Muscle of leg (tissue), 11 donors: ENCODE data around the gene KLHL17. TPM values are rescaled to one million over a fixed set of nuclear protein-coding genes. Genes with fewer than 3 reads are reported as not detected.
"Not testable (repeated sequence)": the region's sequence is repeated elsewhere in the genome, so short reads cannot be mapped to it uniquely, and the experiment has no call there.

Experiments used
- DNase-seq: peaks from one replicate; pipeline ENCODE4 v3.0.0; 2013
- H3K27ac ChIP-seq: one replicate; pipeline ENCODE4 v1.5.1; 2013; ENCODE audit warnings: mild to moderate bottlenecking, low read length, control low read depth
- H3K27me3 ChIP-seq: one replicate; pipeline ENCODE4 v1.6.1; 2013; ENCODE audit warnings: low read length; ENCODE audit not compliant: control insufficient read depth, insufficient read depth
- H3K36me3 ChIP-seq: one replicate; pipeline ENCODE4 v1.6.1; 2013; ENCODE audit warnings: low read length; ENCODE audit not compliant: control insufficient read depth, insufficient read depth
- H3K4me1 ChIP-seq: one replicate; pipeline ENCODE4 v1.6.1; 2013; ENCODE audit warnings: low read length; ENCODE audit not compliant: control insufficient read depth, insufficient read depth
- H3K4me3 ChIP-seq: one replicate; pipeline ENCODE4 v1.5.1; 2013; ENCODE audit warnings: low read length, control low read depth
- H3K9me3 ChIP-seq: replicated peaks from 2 replicates; pipeline ENCODE4 v1.6.1; 2013; ENCODE audit warnings: low read depth, low read length; ENCODE audit not compliant: control insufficient read depth
- WGBS: methylation state at CpG from one replicate; pipeline ENCODE4 v1.1.5; 2013; ENCODE audit warnings: missing lambda C conversion rate; ENCODE audit not compliant: insufficient coverage; 5-methylcytosine and 5-hydroxymethylcytosine counted together
- polyA plus RNA-seq, 8 donors: library from polyadenylated mRNA; unstranded; fragments of 120-200 nt; gene quantifications; one replicate each; pipeline versions ENCODE4 v1.2.1 to v1.2.3, GENCODE V29; 2013; ENCODE audit warnings: inconsistent platforms in 1 of 8, low replicate concordance in 1 of 8; ENCODE audit not compliant: insufficient read length in 8 of 8, insufficient read depth in 1 of 8
- total RNA-seq: library from RNA; stranded (reverse); fragments of 120-200 nt; gene quantifications from one replicate; pipeline ENCODE4 v1.2.4, GENCODE V29; 2013

The KLHL17 gene
- total and polyA plus RNA-seq, 9 donors: 3.9 to 8.1 (median 5.6) TPM

DNA sequence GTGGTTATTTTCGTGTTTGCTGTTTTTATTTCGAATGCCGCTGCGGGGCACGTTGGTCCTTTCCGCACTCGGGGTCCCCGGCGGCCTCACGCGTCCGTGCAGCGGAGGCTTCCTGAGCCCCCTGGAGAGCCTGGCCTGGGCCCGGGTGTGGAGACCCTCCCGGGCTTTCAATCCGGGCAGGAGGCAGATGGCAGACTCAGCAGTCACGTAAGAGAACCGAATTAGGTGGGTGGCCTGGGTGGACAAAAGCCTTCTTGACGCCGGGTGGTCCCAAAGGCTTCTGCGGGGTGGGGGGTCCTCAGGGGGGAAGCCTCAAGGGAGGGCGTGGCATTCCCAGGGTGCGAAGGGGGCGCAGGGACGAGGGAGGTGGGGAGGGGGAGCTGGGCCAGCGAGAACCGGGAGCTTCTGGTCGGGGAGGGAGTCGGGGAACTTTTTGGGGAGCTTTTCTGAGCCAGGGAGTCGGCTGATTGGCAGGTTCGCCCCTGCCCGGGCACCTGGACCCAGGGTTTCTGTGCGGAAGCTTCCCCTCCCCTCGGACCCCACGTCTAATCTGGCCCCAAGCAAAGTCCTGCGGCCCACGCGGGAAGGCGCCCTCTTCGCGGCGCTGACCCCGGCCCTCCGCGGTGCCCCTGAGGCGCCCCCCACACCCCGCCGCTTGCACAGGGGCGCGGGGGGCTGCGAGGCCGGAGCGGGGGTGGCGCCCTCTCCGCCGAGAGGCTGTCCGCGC, 40.8 kb downstream of the KLHL17 start:
- peak; percentile 40 for DNase-seq
- peaks cover 30% of the 10 kb centered on the region for H3K27me3 ChIP-seq
- 1% methylated on average over 37 of the region's 58 CpGs for WGBS

DNA sequence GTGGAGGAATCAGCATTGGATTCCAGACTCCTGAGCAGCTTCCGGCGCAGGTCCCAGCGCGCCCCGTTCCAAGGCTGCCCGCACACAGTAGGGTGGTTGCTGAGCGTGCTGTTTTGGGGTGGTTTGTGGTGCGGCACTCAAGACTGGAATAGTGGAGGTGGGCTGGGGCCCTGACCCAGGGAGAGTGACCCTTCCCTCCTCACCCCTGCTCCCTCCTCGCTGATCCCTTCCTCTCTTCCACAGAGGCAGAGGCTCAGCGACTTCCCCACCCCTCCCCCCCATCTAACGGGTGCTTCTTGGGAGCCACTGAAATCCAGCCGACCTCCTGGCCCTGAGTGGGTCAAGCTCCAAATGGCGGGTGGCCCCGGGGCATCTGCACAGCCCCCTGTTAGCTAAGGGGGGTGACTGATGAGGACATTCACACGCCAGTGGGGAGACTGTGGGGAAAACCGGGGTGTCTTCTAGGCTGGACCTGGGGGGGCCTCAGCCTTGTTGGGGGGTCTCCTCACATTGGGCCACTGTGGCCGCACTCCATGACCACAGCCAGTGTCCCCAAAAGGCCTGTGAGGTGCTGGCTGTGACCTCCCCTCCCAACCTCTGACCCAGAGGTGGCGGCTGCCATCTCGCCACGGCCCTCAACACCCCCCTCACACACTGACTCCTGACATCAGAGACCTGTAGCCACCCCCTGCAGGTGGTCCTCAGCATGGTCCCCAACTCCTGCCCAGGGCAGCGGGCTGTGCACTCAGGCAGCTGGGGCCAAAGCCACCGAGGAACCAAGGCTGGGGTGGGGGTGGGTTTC, 43.4 kb downstream of the KLHL17 start:
- H3K4me1 ChIP-seq: peaks cover 59% of the 10 kb centered on the region
- peaks cover 7% of the 10 kb centered on the region for H3K36me3 ChIP-seq
- H3K4me3 ChIP-seq: no peak overlapping the region
- 67% methylated on average over 8 of the region's 22 CpGs for WGBS
- no peaks in the 10 kb centered on the region for H3K9me3 ChIP-seq
- H3K27me3 ChIP-seq: peaks cover 12% of the 10 kb centered on the region
- DNase-seq: peak; percentile 11
- peak overlapping the region; percentile 95 for H3K27ac ChIP-seq

More for the DNA sequence above, 40.8 kb downstream of the KLHL17 start:
- Histone ChIP-seq H3K27ac (peak overlapping the region; percentile 99), H3K9me3 (no peaks in the 10 kb centered on the region), H3K4me1 (peaks cover 66% of the 10 kb centered on the region), H3K36me3 (peaks cover 7% of the 10 kb centered on the region), H3K4me3 (peak overlapping the region; percentile 91)

DNA sequence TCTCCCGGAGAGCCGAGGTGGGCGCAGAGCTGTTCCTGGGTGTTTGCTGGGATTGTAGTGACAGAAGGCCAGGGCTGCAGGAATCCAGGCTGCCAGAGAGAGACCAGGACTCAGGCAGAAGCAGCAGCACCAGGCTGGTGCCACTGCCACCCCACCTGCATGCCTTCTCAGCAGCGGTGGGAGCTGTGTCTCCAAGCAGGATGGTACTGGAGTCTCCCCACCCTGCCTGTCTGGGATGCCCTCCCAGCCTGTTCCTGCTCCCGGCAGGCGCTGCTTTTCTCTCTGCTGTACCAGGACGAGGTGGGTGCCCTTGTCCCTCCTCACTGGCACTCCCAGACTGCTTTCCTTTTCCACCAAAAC, 44.0 kb downstream of the KLHL17 start:
- DNase-seq: no peak
- H3K4me1 ChIP-seq: peaks cover 58% of the 10 kb centered on the region
- H3K9me3 ChIP-seq: no peaks in the 10 kb centered on the region
- H3K36me3 ChIP-seq: peaks cover 7% of the 10 kb centered on the region
- peak overlapping the region; percentile 95 for H3K27ac ChIP-seq
- peaks cover 11% of the 10 kb centered on the region for H3K27me3 ChIP-seq
- WGBS: 49% methylated on average over 4 of the region's 7 CpGs
- H3K4me3 ChIP-seq: no peak overlapping the region

DNA sequence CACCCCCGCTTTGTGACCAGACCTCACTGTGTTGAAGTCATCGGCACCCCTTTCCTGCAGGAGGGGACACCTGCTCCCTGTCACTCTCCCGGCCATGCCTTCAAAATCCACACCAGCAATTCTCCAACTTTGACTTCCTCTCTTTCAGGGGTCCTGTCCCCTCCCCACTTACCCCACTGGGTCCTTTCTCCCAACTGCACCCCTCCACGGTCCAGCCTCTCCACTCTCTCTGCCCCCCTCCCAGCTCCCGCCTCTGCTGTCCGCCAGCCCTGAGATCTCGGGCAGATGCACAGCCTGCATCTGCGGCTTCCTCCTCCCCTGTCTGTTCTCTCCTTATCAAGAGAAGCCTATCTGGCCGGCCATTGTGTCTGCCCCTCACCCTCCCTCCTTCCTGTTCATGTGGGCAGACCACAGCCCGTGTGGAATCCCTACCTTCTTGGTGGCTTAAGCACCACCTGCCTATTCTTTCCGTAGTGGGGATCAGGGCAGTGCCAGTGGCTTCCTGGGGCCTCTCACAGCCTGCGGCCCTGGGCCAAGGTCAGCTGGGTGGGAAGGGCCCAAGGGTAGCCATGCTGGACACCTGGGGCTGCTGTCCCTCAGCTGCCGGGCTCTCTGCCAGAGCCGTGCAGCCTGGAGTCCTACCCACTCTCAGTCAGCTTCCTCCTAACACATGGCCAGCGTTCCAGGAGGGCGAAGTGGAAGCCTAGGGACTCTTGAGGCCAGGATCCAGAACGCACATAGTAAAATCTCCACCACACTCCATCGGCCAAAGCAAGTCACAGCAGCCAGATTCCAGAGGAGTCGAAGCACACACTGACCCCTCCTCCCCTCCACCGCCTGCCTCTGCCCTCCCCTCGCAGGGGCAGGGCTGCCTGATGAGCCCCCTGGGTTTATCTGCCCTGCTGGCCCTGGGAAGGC, 44.7 kb downstream of the KLHL17 start:
- Histone ChIP-seq H3K27me3 (peaks cover 9% of the 10 kb centered on the region), H3K4me1 (peaks cover 56% of the 10 kb centered on the region), H3K36me3 (peaks cover 7% of the 10 kb centered on the region), H3K9me3 (no peaks in the 10 kb centered on the region), H3K27ac (peak overlapping the region; percentile 95), H3K4me3 (no peak overlapping the region)
- WGBS: 14% methylated on average over 18 of the region's 21 CpGs
- peak; percentile 87 for DNase-seq

DNA sequence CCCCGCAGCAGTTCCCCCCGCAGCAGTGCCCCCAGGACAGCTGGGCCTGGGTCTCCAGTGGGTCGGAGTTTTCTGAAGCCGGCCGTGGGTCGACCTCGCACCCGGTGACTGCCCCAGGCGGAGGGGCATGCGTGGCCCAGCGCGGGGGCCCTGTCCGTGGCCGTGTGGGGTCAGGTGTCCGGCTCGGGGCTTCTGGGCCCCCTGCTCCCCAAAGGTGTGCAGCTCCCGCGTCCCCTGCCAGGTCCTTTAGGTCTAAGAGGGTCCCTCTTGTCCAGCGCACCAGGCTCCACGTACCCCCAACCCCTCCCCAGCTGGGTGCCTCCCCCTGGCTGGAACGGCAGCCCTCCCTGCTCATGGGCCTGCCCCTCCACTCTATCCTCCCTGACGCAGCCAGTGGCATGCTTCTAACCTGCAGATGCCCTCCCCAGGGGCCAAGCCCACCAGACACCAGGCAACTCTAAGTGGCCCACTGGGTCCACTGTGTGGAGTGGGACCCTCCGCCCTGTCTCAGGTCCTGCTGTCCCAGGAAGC, 45.5 kb downstream of the KLHL17 start:
- H3K27ac ChIP-seq: peak overlapping the region; percentile 95
- 30% methylated on average over 22 of the region's 23 CpGs for WGBS

DNA sequence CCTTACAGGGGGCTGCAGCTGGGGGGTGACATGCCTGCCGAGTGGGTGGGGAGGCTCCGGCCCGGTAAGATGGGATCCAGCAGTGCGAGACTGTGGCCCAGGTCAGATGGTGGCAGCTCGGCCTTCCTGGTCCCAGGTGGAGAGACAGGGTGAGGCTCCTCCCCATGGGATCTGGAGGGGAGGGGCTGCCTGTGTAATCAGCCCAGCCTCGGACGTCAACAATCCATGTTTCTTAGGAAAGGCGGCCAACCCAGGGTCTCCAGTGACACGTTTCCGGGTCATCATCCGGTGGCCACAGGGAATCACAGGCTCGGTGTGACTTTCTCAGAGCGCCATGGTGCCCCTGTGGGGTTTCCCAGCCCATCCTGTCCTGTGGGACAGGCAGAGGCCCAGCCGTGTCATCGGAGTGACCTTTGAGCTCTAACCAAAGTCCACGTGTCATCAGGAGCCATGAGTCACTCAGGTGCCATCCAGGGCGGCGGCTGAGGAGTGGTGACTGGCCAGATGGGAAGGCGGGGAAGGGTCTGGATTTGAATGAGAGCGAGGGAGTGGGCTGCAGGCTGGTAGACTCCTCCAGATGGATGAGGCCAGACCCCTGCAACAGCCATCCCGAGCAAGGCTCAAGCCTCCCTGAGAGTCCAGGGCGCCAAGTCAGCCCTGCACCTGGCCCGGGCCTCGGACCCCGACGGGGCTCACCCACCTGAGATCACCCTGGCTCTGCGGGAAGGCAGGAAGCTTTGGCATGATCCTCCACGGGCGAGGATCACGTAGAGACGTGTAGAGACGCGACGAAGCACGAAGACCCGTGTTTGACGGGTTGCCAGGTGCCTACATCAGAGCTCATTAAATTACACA, 46.1 kb downstream of the KLHL17 start:
- peak; percentile 43 for DNase-seq
- H3K36me3 ChIP-seq: peaks cover 7% of the 10 kb centered on the region
- peak overlapping the region; percentile 51 for H3K27ac ChIP-seq

More for the DNA sequence above, 45.5 kb downstream of the KLHL17 start:
- Histone ChIP-seq H3K4me1 (peaks cover 51% of the 10 kb centered on the region), H3K9me3 (no peaks in the 10 kb centered on the region), H3K27me3 (peaks cover 7% of the 10 kb centered on the region), H3K36me3 (peaks cover 7% of the 10 kb centered on the region), H3K4me3 (no peak overlapping the region)
- DNase-seq: no peak

DNA sequence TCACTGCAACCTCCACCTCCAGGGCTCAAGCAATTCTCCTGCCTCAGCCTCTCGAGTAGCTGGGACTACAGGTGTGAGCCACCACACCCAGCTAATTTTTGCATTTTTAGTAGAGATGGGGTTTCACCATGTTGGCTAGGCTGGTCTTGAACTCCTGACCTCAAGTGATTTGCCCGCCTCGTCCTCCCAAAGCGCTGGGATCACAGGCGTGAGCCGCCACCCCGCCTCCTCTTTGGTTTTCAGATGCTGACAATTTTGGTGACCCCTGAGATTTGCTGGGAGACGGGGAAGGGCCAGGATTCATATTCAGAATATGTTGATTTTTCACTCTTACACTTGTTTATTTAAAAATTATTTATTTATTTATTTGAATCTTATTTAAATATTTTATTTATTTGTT, 49.7 kb downstream of the KLHL17 start:
- H3K27ac ChIP-seq, H3K9me3 ChIP-seq, DNase-seq, H3K27me3 ChIP-seq, H3K36me3 ChIP-seq, H3K4me3 ChIP-seq: not testable (repeated sequence)
- 50% methylated on average over 2 of the region's 8 CpGs for WGBS
- peaks cover 39% of the 10 kb centered on the region for H3K4me1 ChIP-seq

More for the DNA sequence above, 46.1 kb downstream of the KLHL17 start:
- peaks cover 2% of the 10 kb centered on the region for H3K9me3 ChIP-seq
- no peak overlapping the region for H3K4me3 ChIP-seq
- 71% methylated on average over 37 of the region's 37 CpGs for WGBS
- H3K27me3 ChIP-seq: peaks cover 2% of the 10 kb centered on the region
- H3K4me1 ChIP-seq: peaks cover 45% of the 10 kb centered on the region

DNA sequence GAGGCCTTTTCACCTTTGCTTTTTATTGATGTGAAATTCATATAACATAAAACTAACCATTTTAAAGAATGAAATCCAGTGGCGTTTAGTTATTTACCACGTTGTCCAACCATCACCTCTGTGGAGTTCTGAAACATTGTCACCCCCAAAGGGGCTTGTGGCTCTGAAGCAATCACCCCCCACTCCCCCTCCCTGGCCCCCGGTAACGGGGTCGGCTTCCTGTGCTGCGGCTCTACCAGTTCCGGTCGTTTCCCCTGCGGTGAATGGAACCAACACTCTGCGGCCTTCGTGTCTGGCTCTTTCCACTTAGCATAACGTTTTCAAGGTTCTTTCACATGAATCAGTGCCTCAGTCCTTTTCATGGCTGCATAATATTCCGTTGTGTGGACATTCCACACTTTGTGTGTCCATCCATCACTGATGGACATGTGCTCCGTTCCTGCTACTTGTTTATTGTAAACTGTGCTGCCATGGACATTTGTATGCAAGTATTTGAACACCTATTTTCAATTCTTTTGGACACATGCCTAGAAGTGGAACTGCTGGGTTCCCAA, 51.1 kb downstream of the KLHL17 start:
- no peak for DNase-seq
- H3K27me3 ChIP-seq: no peaks in the 10 kb centered on the region
- H3K4me1 ChIP-seq: peaks cover 30% of the 10 kb centered on the region
- peaks cover 3% of the 10 kb centered on the region for H3K9me3 ChIP-seq
- H3K27ac ChIP-seq: no peak overlapping the region
- no peaks in the 10 kb centered on the region for H3K36me3 ChIP-seq
- WGBS: 82% methylated on average over 14 of the region's 14 CpGs
- no peak overlapping the region for H3K4me3 ChIP-seq

DNA sequence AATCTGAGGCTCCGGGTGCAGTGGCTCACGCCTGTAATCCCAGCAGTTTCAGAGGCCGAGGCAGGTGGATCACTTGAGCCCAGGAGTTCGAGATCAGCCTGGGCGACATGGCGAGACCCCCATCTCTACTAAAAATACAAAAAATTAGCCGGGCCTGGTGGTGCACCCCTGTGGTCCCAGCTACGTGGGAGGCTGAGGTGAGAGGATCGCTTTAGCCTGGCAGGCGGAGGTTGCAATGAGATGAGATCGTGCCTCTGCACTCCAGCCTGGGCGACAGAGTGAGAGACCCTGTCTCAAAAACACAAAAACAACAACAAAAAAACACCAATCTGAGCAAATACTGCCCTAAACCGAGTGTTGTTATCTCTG, 52.3 kb downstream of the KLHL17 start:
- Histone ChIP-seq H3K27ac (peak overlapping the region; percentile 94), H3K4me1 (peaks cover 26% of the 10 kb centered on the region), H3K4me3 (peak overlapping the region; percentile 95)
- H3K27me3 ChIP-seq, H3K36me3 ChIP-seq, H3K9me3 ChIP-seq, DNase-seq: not testable (repeated sequence)
- WGBS: 40% methylated on average over 2 of the region's 13 CpGs
